Caco-2 (cell line): Measurements from ENCODE around the gene AJAP1. TPM values are rescaled to one million over a fixed set of nuclear protein-coding genes. Genes with fewer than 3 reads are reported as not detected.

Source experiments
- BruUV-seq: library from RNA; stranded (reverse); fragments of 400-500 nt; replicated peaks from 2 replicates; lab custom pipeline; 2021; lab: Mats Ljungman, UMichigan
- CTCF ChIA-PET: fragments of 300-600 bp; sonication (Branson Sonifier 250); formaldehyde crosslinking; loops from one replicate; lab custom pipeline; 2022; ENCODE audit warnings: antibody characterized with exemption; lab: Charles Lee
- POLR2A ChIA-PET: fragments of 300-600 bp; sonication (Branson Sonifier 250); formaldehyde crosslinking; loops from one replicate; lab custom pipeline; 2022; ENCODE audit warnings: antibody characterized with exemption; lab: Charles Lee
- DNase-seq, 2 experiments: peaks; one replicate each; pipeline versions ENCODE4 v3.0.0 to v3.0.0-alpha.2; 2020 to 2022
- H3K27me3 ChIP-seq: replicated peaks from 2 replicates; pipeline ENCODE4 v1.6.0; 2011; ENCODE audit warnings: low read length; ENCODE audit not compliant: control insufficient read depth, insufficient read depth
- H3K36me3 ChIP-seq: 2 replicates; pipeline ENCODE4 v1.5.1; 2011; ENCODE audit warnings: low read length; ENCODE audit not compliant: control insufficient read depth, insufficient read depth
- H3K4me1 ChIP-seq: fragments of 250-450 bp; sonication (Bioruptor Pico); 2 replicates; pipeline ENCODE4 v1.5.1; 2020; ENCODE audit warnings: mild to moderate bottlenecking
- H3K4me3 ChIP-seq: 2 replicates; pipeline ENCODE4 v1.5.1; 2011; ENCODE audit warnings: low read depth, mild to moderate bottlenecking, control low read depth, low read length
- H3K9me3 ChIP-seq: fragments of 250-450 bp; sonication (Bioruptor Pico); 2 replicates; pipeline ENCODE4 v1.5.1; 2020; ENCODE audit warnings: mild to moderate bottlenecking, moderate library complexity
- H3K27ac Mint-ChIP-seq: one replicate; pipeline ENCODE4 v1.8.0; 2022; ENCODE audit warnings: mixed read lengths; ENCODE audit not compliant: unreplicated experiment
- H3K27me3 Mint-ChIP-seq: one replicate; pipeline ENCODE4 v1.8.0; 2022; ENCODE audit warnings: mixed read lengths; ENCODE audit not compliant: insufficient read depth, unreplicated experiment
- H3K36me3 Mint-ChIP-seq: one replicate; pipeline ENCODE4 v1.8.0; 2022; ENCODE audit warnings: mild to moderate bottlenecking, mixed read lengths; ENCODE audit not compliant: insufficient read depth, unreplicated experiment
- H3K4me1 Mint-ChIP-seq: one replicate; pipeline ENCODE4 v1.8.0; 2022; ENCODE audit warnings: low read depth, mixed read lengths; ENCODE audit not compliant: unreplicated experiment
- H3K4me3 Mint-ChIP-seq: one replicate; pipeline ENCODE4 v1.8.0; 2022; ENCODE audit warnings: mild to moderate bottlenecking, moderate library complexity, mixed read lengths; ENCODE audit not compliant: unreplicated experiment
- H3K9me3 Mint-ChIP-seq: one replicate; pipeline ENCODE4 v1.8.0; 2022; ENCODE audit warnings: mixed read lengths; ENCODE audit not compliant: unreplicated experiment
- CTCF ChIP-seq, 2 experiments: fragments of 200-600 bp in 1 of 2; IDR thresholded peaks; 1 replicate in 1 of 2; 2 replicates in 1 of 2; pipeline versions ENCODE4 v1.5.1 to v1.8.0; 2011 to 2022; ENCODE audit warnings: antibody characterized with exemption in 1 of 2, control low read depth in 1 of 2, inconsistent platforms in 1 of 2, low read depth in 1 of 2, low read length in 1 of 2, mild to moderate bottlenecking in 1 of 2, moderate library complexity in 1 of 2; ENCODE audit not compliant: insufficient read depth in 1 of 2, severe bottlenecking in 1 of 2, unreplicated experiment in 1 of 2
- intact Hi-C: fragments of 100-400 bp; cut with micrococcal nuclease; formaldehyde crosslinking; loops from one replicate; pipeline ENCODE4 v1.10.0; 2022; ENCODE audit not compliant: unreplicated experiment
- total RNA-seq: library from RNA; stranded (reverse); gene quantifications from 2 replicates; pipeline ENCODE4 v1.2.3, GENCODE V29; 2022

Gene AJAP1
- total RNA-seq, 1 experiment from 2014 or later: not detected

- H3K27me3 Mint-ChIP-seq: no peaks in the 10 kb centered on the region
- Histone ChIP-seq H3K4me1 (no peaks in the 10 kb centered on the region), H3K9me3 (no peaks in the 10 kb centered on the region), H3K4me3 (no peak overlapping the region), H3K36me3 (no peaks in the 10 kb centered on the region), H3K27me3 (no peaks in the 10 kb centered on the region)
- no peak overlapping the region for H3K4me3 Mint-ChIP-seq
- POLR2A ChIA-PET: no interaction called here
- intact Hi-C loops: no loop called here
- H3K27ac Mint-ChIP-seq: no peak overlapping the region
- BruUV-seq: no TSS peak
- TF ChIP-seq CTCF (IDR thresholded peaks at IDR 0.05; ENCODE audit: insufficient read depth in 1 of 2, low read depth in 1 of 2, low read length in 1 of 2, severe bottlenecking in 1 of 2, unreplicated experiment in 1 of 2): no peak
- no peaks in the 10 kb centered on the region for H3K4me1 Mint-ChIP-seq
- CTCF ChIA-PET: no interaction called here
- H3K9me3 Mint-ChIP-seq: no peaks in the 10 kb centered on the region
- no peak for DNase-seq
- H3K36me3 Mint-ChIP-seq: no peaks in the 10 kb centered on the region
Observed at GRCh38 chr1:4614371-4615137, 39.9 kb upstream of the AJAP1 start.

GRCh38 chr1:4615138-4615470 is 39.3 kb upstream of the AJAP1 start:
- no peak overlapping the region for H3K27ac Mint-ChIP-seq
- Histone ChIP-seq H3K9me3 (no peaks in the 10 kb centered on the region), H3K27me3 (no peaks in the 10 kb centered on the region), H3K4me1 (no peaks in the 10 kb centered on the region), H3K4me3 (no peak overlapping the region), H3K36me3 (no peaks in the 10 kb centered on the region)
- no peak for TF ChIP-seq CTCF (IDR thresholded peaks at IDR 0.05; ENCODE audit: insufficient read depth in 1 of 2, low read depth in 1 of 2, low read length in 1 of 2, severe bottlenecking in 1 of 2, unreplicated experiment in 1 of 2)
- ChIA-PET CTCF (no interaction called here), POLR2A (no interaction called here)
- no peaks in the 10 kb centered on the region for H3K4me1 Mint-ChIP-seq
- no peak for DNase-seq
- intact Hi-C loops: no loop called here
- H3K27me3 Mint-ChIP-seq: no peaks in the 10 kb centered on the region
- no peak overlapping the region for H3K4me3 Mint-ChIP-seq
- no TSS peak for BruUV-seq
- no peaks in the 10 kb centered on the region for H3K36me3 Mint-ChIP-seq
- H3K9me3 Mint-ChIP-seq: no peaks in the 10 kb centered on the region

GRCh38 chr1:4615501-4615900 is 38.9 kb upstream of the AJAP1 start:
- BruUV-seq: no TSS peak
- Histone ChIP-seq H3K4me3 (no peak overlapping the region), H3K36me3 (no peaks in the 10 kb centered on the region), H3K9me3 (no peaks in the 10 kb centered on the region), H3K4me1 (no peaks in the 10 kb centered on the region), H3K27me3 (no peaks in the 10 kb centered on the region)
- no peak for DNase-seq
- ChIA-PET POLR2A (no interaction called here), CTCF (no interaction called here)
- no peaks in the 10 kb centered on the region for H3K27me3 Mint-ChIP-seq
- intact Hi-C loops: no loop called here
- no peak for TF ChIP-seq CTCF (IDR thresholded peaks at IDR 0.05; ENCODE audit: insufficient read depth in 1 of 2, low read depth in 1 of 2, low read length in 1 of 2, severe bottlenecking in 1 of 2, unreplicated experiment in 1 of 2)
- no peaks in the 10 kb centered on the region for H3K9me3 Mint-ChIP-seq
- no peak overlapping the region for H3K27ac Mint-ChIP-seq
- H3K36me3 Mint-ChIP-seq: no peaks in the 10 kb centered on the region
- H3K4me3 Mint-ChIP-seq: no peak overlapping the region
- H3K4me1 Mint-ChIP-seq: no peaks in the 10 kb centered on the region
